ENCODE data around the gene RMRP. TPM values are rescaled to one million over a fixed set of nuclear protein-coding genes. Genes with fewer than 3 reads are reported as not detected.
"Not testable (repeated sequence)": the region's sequence is repeated elsewhere in the genome, so short reads cannot be mapped to it uniquely, and the experiment has no call there.

Gene RMRP
- total and polyA plus RNA-seq, 10 of the 15 experiments (the other 5 are each of a cell fraction or from before 2014, with no cell fraction given) = 12.0 to 42,450 (median 6,418) TPM; not detected in 4

GRCh38 chr9:35643046-35643445, 14.8 kb downstream of the RMRP start (continued):
- TF ChIP-seq E2F4 (IDR thresholded peaks at IDR 0.05; ENCODE audit: low read depth, low read length) (no peak), STAT3 (IDR thresholded peaks at IDR 0.05; ENCODE audit: low read depth, low read length) (no peak)

DNA sequence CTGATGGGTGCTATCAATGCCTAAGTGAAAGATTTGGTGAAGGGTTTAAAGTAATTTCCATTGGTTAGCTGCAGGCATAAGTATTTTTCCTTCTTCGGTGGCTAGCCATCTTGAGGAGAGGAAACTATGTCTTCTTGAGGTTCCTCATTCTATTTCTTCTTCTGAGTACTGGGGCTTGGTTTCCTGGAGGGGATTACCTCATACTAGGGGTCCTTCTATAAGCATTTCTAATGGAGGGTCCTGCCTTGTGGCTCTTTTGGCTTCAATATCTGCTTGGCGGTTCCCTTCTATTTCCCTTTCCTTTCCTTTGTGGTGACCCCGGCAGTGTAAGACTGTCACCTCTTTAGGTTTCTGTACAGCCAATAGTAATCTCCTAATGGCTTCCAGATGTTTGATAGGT, 16.3 kb downstream of the RMRP start:
- H3K9ac ChIP-seq (ENCODE audit: control insufficient read depth, insufficient read depth, low read length); H2AFZ ChIP-seq (ENCODE audit: control insufficient read depth, low read depth, low read length); H3K9me3 ChIP-seq (replicated peaks; ENCODE audit: control insufficient read depth, insufficient read depth, low read length); H3K4me3 ChIP-seq; SMC1A ChIA-PET (ENCODE audit: uncharacterized antibody, unreplicated experiment); H4K20me1 ChIP-seq (ENCODE audit: control insufficient read depth, insufficient read depth); BruUV-seq (replicated peaks); POLR2A ChIA-PET; in situ Hi-C loops (cut with MboI); CTCF ChIA-PET; H3K27ac ChIP-seq (ENCODE audit: control insufficient read depth, insufficient read depth); DNase-seq (ENCODE audit: low read depth, low spot score); H3K36me3 ChIP-seq (ENCODE audit: control insufficient read depth in 2 of 2, insufficient read depth in 2 of 2, low read length in 1 of 2); H3K4me1 ChIP-seq (ENCODE audit: control insufficient read depth, insufficient read depth, low read length); RAD21 ChIA-PET (ENCODE audit: unreplicated experiment); H3K27me3 ChIP-seq (replicated peaks in 1 of 2; ENCODE audit: control insufficient read depth in 2 of 2, insufficient read depth in 2 of 2, low read length in 1 of 2); H3K79me2 ChIP-seq (ENCODE audit: control insufficient read depth, insufficient read depth, low read length); H3K4me2 ChIP-seq (ENCODE audit: control insufficient read depth, insufficient read depth); intact Hi-C loops (cut with micrococcal nuclease; ENCODE audit: unreplicated experiment); ATAC-seq; FAIRE-seq: not testable (repeated sequence)
- 95% methylated on average over 3 of the region's 3 CpGs for WGBS (ENCODE audit: insufficient coverage, insufficient replicate concordance, low lambda C conversion rate, missing lambda C conversion rate)

- H3K9me3 ChIP-seq (replicated peaks; ENCODE audit: control insufficient read depth, insufficient read depth, low read length); BruUV-seq (replicated peaks); in situ Hi-C loops (cut with MboI); DNase-seq (ENCODE audit: low read depth, low spot score); H3K4me2 ChIP-seq (ENCODE audit: control insufficient read depth, insufficient read depth); H3K79me2 ChIP-seq (ENCODE audit: control insufficient read depth, insufficient read depth, low read length); POLR2A ChIA-PET; FAIRE-seq; H3K9ac ChIP-seq (ENCODE audit: control insufficient read depth, insufficient read depth, low read length); H3K27ac ChIP-seq (ENCODE audit: control insufficient read depth, insufficient read depth); RAD21 ChIA-PET (ENCODE audit: unreplicated experiment); H3K36me3 ChIP-seq (ENCODE audit: control insufficient read depth in 2 of 2, insufficient read depth in 2 of 2, low read length in 1 of 2); ATAC-seq; H3K27me3 ChIP-seq (replicated peaks in 1 of 2; ENCODE audit: control insufficient read depth in 2 of 2, insufficient read depth in 2 of 2, low read length in 1 of 2); intact Hi-C loops (cut with micrococcal nuclease; ENCODE audit: unreplicated experiment); H2AFZ ChIP-seq (ENCODE audit: control insufficient read depth, low read depth, low read length); H3K4me3 ChIP-seq; H4K20me1 ChIP-seq (ENCODE audit: control insufficient read depth, insufficient read depth): not testable (repeated sequence)
- H3K4me1 ChIP-seq (ENCODE audit: control insufficient read depth, insufficient read depth, low read length) = peaks cover 16% of the 10 kb centered on the region
- ChIA-PET SMC1A (ENCODE audit: uncharacterized antibody, unreplicated experiment) (interaction anchor here (0.8 to 1.1 kb wide), 2 partner anchors 11 to 24 kb away, joined by 3 read pairs; partner anchors contain the start of gene ARHGEF39), CTCF (interaction anchor here (0.9 to 1.0 kb wide), 2 partner anchors 41 to 98 kb away, joined by 3 read pairs; no protein-coding TSS in a partner anchor)
- 91% methylated on average over 13 of the region's 15 CpGs for WGBS (ENCODE audit: insufficient coverage, insufficient replicate concordance, low lambda C conversion rate, missing lambda C conversion rate)
Measured at GRCh38 chr9:35640431-35640830, 17.4 kb downstream of the RMRP start.
